Measurements from ENCODE around the gene RC3H1.
A peak's percentile ranks its signal among the peaks of the same experiment; 100 is the strongest.
"Not testable (repeated sequence)": the region's sequence is repeated elsewhere in the genome, so short reads cannot be mapped to it uniquely, and the experiment has no call there.

RC3H1 gene

DNA sequence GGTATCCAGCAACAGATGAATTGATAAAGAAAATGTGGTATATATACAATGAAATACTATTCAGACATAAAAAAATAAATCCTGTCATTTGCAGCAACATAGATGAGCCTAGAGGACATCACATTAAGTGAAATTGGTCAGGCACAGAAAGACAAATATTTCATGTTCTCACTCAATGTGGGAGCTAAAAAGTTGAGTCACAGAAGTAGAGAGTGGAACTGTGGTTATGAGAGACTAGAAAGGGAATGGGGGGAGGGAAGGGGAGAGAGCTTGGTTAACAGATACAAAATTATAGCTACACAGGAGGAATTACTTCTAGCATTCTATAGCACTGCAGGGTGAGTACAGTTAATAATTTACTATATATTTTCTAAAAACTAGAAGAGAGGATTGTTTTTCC lies 68.0 kb downstream of the RC3H1 start:
- DNase-seq (ENCODE audit: low read depth in 3 of 3): no peak

DNA sequence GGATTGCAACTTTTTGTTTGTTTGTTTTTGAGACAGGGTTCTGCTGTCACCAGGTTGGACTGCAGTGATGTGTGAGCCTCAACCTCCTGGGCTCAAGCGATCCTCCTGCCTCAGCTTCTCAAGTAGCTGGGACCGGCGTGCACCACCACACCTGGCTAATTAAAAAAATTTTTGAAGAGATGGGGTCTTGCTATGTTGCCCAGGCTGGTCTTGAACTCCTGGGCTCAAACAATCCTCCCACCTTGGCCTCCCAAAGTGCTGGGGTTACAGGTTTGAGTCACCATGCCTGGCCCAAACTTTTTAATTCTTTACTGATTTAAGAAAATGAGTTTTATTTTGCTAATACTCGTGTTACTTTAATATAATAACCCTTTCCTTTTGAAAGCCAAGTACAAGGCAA lies 73.6 kb downstream of the RC3H1 start:
- DNase-seq (ENCODE audit: low read depth in 3 of 3): no peak

DNA sequence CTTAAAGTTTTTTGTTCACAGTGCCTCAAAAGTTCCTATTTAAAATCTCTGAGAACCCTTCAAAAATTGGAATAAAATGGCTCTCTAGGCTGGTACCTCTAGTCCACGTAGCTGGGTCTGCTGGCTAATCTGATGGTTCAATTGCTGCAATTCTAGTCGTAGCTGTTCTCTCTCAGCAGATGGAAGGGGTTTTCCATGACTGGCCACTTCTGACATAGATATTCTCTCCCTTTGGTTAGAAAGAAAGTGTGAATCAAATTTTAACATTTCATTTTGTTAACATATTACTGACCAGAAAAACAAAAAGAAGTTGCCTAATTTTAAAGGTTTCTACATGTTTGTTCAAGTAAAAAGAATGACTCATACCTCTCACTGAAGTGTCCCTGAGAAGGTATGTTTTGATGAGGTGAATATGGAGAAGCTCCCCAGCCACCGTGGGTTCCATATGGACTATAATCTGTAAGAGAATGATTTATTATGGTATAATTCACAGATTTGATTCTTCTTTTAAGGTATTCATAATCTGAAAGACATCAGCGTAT lies 75.7 kb downstream of the RC3H1 start:
- DNase-seq (ENCODE audit: low read depth in 3 of 3): no peak

DNA sequence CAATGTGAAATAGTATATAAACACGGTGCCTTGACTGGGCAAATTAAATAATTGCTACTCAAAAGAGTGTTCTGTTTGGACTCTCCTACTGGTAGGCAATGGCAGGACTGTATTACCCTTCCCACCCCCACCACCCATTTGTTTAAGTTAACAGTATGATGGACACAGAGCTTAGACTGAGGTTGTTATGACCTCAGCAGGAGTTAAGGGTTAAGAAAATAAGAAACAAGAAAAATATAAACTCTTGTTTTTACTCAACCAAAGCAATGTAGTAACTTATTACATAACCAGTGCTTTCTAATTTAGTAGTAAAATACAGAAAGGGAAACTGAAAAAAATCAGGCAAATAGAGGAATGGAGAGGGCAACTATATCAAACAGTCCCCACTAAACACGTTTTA lies 85.1 kb downstream of the RC3H1 start:
- DNase-seq (ENCODE audit: low read depth in 3 of 3): no peak

DNA sequence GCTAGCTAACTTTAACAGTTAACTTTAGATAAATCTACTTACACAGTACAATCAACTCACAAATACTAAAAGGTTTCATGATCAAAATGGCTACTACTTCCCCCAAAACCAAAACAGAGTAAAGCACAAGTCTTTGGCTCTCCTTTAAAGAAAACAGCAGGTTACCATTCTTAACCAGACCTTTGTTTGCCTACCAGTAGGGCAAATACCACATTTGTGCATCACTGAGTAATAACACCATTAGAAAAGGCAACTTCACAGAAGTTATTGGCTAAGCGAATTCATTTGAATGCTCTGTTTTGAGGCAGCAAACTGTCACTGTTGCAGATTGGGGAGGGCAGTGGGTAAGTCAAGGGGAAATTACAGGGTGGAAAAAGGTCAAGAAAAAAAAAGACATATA lies 87.7 kb downstream of the RC3H1 start:
- no peak for DNase-seq (ENCODE audit: low read depth in 3 of 3)

DNA sequence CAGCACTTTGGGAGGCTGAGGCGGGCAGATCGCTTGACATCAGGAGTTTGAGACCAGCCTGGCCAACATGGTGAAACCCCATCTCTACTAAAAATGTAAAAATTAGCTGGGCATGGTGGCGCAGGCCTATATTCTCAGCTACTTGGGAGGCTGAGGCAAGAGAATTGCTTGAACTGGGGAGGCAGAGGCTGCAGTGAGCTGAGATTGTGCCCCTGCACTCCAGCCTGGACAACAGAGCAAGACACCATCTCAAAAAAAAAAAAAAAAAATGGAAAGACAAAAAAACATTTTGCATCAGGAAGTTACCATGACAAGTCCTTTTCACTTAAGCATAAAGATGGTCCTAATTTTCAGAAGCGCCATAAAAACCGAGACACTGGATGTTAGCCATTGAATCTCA lies 91.6 kb downstream of the RC3H1 start:
- DNase-seq (ENCODE audit: low read depth in 3 of 3): not testable (repeated sequence)

DNA sequence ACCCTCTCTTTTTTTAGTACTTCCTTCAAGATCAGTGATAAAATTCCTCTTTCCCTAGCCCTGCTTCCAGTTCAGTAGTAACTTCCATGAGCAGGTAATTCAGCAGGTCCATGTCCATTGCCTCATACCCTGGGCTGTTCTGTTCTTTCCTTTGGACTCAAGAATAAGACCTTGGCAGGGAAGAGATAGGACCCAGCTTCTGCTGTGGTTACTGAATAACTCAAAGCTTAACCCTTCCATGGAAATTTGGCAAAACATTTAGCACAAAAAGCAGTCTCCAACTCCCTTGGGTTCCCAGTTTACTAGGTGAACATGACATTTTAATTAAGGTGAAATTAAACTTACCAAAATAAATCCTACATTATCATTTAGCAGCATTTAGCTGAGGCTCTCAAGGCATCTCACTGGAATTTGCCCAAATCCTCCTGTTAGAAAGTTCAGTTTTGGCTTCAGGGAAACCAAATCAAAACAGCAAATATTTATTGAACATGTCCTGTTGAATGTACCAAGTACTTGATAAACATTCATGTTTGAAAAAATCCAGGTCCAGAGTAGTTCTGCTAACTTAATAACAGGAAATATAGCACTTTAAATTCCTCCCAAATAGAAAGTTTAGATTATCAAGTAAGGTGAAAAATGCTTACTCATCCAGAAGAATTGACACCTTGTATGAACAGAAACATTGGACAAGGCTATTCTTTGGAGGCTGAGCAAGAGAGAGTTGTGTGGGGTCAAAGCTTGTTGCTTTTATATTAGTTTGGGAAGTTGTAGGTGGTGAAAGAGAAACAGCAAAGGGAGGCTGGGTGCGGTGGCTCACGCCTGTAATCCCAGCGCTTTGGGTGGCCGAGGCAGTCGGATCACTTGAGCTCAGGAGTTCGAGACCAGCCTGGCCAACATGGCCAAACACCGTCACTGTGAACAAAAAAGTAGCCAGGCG lies 96.6 kb downstream of the RC3H1 start:
- DNase-seq (ENCODE audit: low read depth in 3 of 3): no peak

DNA sequence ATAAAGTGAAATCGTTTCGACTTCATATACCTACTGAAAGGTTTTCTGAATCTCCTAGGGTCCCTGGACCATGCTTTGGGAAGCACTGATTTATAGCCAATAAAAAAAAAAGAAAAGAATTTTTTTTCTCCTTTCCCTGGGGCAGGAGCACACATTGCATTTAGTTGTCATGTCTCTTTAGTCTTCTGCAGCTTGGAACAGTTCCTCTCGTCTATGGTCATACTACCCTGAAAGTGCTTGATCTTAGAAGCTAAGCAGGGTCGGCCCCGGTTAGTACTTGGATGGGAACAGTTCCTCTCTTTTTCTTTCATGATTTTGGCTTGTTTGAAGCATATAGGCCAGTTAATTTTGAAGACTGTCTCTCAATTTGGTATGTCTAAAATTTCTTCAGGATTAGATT lies 101.3 kb downstream of the RC3H1 start:
- DNase-seq (ENCODE audit: low read depth in 3 of 3): no peak

DNA sequence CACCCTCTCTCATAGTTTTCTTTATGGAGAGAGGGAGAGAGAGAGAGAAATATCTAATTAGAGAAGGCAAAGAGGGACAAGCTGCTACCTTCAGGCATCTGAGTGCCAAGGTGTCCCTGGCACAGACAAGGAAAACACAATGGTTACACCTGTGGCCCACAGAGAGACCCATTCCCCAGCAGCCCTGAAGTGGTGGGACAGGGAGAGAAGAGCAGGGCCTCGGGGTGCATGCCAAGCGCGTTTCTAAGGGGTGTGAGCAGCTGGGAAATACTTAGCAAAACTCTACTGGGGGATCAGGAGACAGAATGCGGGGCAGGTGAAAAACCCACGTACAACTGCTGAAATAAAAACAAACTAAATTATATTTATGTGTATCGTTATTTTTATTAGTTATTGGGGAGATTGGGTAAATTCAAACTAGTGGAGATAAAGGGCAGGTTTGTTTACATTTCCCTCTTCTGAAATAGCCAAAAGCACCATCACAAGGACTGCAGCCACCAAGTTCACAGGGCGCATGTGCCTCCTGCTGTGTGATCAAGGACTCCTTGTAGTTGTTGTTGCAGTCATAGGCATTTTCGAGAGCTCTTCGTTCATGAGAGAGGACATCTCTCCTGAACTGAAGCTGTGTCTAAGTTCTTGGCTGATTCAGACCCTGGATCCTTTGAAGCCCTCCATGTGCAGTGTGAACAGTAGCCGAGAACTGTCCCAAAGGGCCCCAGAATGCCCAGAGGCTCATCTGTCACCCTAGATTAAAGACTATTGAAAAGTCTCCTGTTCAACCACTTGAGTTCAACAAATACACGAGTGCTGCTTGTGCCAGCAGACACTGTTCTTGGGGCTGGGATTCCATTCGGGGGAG lies 104.3 kb downstream of the RC3H1 start:
- DNase-seq (ENCODE audit: low read depth in 3 of 3): no peak

DNA sequence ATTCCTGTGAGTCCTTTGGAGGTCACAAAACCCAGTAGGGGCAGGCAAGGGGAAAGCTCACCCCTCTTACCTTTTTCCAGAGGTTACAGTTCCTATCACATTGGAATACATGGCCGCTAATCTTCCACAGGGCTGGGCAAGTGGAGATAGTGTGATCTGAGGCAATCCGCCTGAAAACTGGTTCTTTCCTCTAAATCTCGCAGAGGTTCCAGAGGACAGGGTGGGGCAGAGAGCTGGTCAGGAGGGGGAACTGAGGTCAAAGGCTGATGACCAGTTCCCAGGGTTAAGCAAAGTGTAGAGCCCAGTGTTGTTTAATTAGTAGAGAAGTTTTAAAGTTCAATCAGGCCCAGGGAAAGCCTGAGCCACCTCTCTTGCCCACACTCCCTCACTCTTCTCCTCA lies 105.0 kb downstream of the RC3H1 start, which contains the start of gene SERPINC1:
TSS of gene SERPINC1 (minus strand) at position 179 of the 400 bp plus-strand sequence. CDS start at position 111, 68 bp downstream.
- no peak for DNase-seq (ENCODE audit: low read depth in 3 of 3)

DNA sequence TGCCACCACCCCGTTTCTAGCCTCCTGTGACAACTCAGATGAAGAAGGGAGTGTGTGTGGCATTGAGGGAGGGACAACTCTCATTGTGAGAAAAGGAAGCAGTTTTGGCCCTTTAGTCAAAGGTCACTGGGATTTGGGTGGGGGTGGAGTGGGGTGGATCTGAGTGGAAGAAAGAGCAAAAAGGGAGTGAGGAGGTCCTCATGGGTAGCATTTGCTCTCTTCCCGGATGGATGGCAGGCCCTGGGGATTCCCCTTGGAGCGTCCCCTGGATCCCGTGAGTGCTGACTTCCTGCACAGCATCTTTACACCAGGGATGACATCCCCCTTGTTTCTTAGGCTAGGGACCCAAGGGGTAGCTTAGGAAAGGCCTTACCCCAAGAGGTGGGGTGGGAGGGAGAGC lies 105.5 kb downstream of the RC3H1 start:
- no peak for DNase-seq (ENCODE audit: low read depth in 3 of 3)

DNA sequence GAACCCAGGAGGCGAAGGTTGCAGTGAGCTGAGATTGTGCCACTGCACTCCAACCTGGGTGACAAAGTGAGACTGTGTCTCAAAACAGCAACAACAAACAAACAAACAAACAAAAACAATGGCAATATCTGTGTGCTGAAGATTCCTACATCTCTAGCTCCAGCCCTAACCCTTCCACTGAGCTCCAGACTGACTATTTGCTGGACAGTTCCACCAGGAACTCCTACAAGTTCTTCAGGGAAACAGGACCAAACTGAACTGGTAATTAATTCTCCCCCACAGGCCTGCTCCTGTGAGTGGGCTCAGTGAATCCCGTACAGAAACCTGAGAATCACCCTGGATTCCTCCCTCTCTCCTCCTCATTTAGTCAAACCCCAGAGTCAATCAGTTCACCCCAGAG lies 106.6 kb downstream of the RC3H1 start:
- DNase-seq (ENCODE audit: low read depth in 3 of 3): no peak

DNA sequence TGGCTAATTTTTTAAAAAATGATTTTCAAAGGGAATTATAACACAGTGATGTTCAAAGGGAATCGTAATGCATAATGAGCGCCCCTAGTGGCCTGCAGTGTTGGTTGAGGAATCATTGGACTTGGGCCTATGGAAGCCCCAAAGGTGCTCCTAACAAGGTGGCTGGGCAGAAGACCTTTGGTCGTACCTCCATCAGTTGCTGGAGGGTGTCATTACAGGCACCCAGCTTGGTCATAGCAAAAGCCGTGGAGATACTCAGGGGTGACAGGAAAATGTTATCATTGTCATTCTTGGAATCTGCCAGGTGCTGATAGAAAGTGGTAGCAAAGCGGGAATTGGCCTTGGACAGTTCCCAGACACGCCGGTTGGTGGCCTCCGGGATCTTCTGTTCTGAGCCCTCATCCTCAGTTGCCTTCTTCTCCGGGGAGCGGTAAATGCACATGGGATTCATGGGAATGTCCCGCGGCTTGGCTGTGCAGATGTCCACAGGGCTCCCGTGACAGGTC lies 107.7 kb downstream of the RC3H1 start:
- peak in 1 of 3 experiments; percentile 2 for DNase-seq (ENCODE audit: low read depth in 3 of 3)

DNA sequence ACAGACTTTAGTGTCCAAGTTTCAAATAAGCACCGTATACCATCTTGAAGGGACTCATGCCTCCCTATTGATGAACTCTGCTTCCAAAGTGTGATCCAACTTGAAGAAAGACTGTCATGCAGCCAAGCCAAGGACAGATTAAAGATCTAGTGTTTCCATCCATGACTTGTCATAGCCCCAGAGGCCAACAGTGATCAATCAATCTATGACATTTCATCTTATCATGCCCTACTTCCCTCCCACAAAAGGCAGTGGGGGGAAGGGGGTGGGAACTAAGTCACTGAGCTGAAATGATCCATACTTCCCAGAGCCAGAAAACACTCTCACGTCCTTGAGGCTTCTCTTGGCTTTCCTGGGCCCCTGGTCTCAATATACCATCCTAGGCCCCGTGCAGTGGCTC lies 109.0 kb downstream of the RC3H1 start:
- DNase-seq (ENCODE audit: low read depth in 3 of 3): no peak

DNA sequence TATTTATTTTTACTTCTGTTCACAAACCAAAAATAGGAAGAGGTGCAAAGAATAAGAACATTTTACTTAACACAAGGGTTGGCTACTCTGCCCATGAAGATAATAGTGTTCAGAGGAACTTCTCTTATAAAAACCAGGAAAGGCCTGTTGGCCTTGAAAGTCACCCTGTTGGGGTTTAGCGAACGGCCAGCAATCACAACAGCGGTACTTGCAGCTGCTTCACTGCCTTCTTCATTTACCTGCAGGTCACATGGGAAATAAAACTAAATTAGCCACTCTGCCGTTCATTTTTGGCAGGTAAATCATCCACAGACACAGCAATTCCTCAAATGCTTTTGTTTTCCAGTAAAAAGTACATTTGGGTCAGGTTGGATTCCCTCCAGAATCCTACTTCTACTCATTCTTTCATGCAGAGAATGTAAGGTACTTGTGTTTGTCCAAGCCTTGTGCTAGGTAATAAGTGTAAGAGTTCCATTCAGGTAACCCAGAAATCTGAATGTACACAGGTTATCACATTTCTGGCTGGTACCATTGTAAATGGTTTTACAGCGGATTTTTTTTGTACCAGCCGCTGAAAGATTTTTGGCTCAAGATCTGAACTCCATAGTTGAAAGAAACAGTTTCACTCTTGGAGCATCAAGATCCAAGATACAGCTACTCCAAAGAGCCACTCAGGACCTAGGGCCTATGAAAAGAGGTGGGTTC lies 118.2 kb downstream of the RC3H1 start:
- DNase-seq (ENCODE audit: low read depth in 3 of 3): no peak

DNA sequence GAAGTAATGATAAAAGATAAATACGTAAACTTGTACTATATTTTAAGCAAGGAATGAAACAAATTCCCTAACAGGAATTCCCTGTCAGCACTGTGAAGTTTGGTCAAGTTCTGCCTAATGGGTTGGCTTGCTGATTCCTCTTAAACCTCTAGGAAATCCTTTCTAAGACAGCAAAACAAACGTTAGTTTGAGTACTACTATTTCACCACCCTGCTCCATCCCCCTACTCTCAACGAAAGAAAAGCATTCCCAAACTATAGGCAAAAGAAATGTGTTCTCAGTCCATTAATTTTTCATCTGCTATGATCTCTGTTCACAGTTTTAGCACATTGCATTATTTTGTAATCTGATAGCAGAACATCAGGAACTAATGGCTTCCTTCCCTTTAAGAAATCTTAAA lies 121.2 kb downstream of the RC3H1 start:
- DNase-seq (ENCODE audit: low read depth in 3 of 3): no peak

DNA sequence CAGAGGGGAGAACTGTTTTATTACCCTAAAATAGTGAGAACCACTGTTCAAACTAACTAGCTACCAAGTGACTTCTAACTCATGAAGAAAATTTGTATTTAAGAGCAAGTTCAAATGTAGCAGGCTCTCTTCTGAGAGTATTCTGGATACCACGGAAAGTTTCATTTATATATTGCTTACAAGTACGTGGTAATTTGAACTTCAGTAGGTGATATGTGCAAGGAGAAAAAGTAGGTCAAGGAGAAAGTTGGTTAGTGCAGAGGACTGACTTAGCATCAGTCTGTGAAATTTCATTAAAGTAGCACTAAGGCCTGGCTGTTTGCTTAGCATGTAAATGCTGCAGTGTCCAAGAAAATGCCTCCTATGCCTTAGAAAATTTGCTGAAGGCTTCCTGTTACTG lies 121.7 kb downstream of the RC3H1 start:
- no peak for DNase-seq (ENCODE audit: low read depth in 3 of 3)

DNA sequence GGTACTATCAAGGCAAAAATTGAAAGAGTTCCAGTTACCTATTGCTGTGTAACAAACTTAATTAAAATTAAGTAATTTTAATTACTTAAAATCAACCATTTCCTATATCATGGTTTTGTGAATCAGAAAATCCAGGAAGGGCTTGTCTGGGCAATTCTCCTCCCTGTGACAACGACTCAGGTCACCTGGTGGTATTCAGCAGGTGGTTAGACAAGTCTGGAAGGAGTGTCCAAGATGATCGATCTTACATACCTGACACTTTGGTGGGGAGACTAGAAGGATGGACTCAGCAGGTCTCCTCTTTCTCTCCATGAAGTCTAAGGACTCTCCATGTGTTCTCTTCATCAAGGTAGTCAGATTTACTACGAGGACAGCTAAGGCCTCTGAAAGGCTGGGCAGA lies 128.0 kb downstream of the RC3H1 start:
- no peak for DNase-seq (ENCODE audit: low read depth in 3 of 3)

DNA sequence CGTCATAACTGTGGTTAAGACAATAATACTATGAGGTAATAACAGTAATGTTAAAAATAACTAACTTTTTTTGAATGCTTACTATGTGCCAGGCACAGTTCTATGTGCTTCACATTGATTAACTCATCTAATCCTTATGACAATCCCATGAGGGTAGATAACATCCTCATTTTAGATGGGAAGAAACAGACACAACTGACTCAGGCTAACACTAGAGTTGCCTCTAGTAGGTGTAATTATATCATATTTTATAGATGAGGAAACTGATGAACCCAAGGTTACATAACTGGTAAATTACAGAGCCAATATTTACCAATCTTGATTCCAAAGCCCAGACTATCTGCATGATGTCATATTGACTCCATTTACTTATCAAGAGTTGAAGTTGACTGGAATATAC lies 128.5 kb downstream of the RC3H1 start:
- no peak for DNase-seq (ENCODE audit: low read depth in 3 of 3)

DNA sequence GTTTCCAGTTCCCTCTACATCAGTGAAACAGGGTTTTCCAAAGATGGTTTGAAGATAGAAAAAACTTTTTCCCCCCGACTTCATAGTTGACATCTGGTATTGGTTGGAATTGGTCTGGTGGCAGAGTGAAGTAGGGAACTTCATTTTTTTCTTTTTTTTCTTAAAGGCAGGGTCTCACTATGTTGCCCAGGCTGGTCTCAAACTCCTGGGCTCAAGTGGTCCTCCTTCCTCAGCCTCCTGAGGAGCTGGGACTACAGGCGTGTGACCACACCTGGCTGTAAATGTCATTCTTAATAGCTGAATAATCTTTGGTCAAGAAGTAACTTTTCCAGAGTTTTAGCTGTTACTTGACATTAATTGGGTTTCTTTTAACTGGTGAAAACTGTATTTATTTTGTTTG lies 132.3 kb downstream of the RC3H1 start:
- DNase-seq (ENCODE audit: low read depth in 3 of 3): no peak

DNA sequence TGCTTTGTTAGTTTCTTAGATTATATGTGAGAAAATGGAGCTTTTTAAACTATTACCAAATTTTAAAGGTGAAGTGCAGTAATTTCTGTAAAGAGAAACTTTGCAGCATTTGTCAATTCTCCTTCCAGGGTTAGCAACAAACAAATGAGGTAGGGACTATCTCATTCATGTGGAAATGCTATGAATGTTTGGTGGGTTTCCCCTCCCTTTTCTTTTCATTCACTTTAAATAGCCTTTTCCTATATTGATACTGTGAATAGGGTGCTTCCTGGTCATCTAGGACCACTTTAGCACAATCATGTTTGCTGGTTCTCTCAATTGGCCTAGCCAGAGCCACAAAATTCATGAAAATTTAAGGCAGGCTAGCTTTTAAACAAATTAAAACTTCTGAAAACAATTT lies 133.4 kb downstream of the RC3H1 start:
- no peak for DNase-seq (ENCODE audit: low read depth in 3 of 3)

DNA sequence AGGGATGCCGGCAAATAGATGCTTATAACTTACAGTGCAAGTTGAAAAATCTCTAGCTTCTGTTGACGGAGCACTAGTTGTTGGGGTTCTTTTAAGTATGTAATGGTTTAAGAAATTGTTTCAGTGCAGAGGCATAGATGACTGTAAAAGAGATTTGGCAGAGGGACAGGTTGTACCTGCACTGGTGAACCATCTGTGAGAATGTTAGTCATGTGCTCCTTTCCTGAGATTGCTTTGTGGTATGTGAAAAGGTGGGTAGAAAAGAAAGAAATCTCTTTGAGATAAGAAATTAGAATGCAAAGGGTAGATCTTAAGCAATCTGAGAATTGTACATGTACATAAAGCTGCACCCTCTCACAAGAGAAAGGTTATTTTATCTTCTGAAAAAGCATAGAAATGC lies 134.5 kb downstream of the RC3H1 start:
- DNase-seq (ENCODE audit: low read depth in 3 of 3): no peak

All from stimulated activated CD4-positive, alpha-beta T cell treated with anti-CD3 and anti-CD28 coated beads, TNF-alpha, amount 100 ng/mL, for 4 hours (primary cell).